SK-N-SH (cell line): ENCODE data around the gene C10orf143. TPM values are rescaled to one million over a fixed set of nuclear protein-coding genes. Genes with fewer than 3 reads are reported as not detected.

Source experiments
- CTCF ChIA-PET: fragments of 300-600, 350-600 bp; formaldehyde crosslinking; extraction: SDS; loops from one replicate; lab custom pipeline; 2021; lab: Yijun Ruan, JAX
- POLR2A ChIA-PET: fragments of 350-600 bp; sonication (Branson Sonifier 250); formaldehyde crosslinking; extraction: SDS; loops from one replicate; lab custom pipeline; 2020; ENCODE audit warnings: antibody characterized with exemption, inconsistent platforms; lab: Yijun Ruan, JAX
- DNase-seq: peaks from one replicate; pipeline ENCODE4 v3.0.0; 2012
- H2AFZ ChIP-seq: fragments of 200-600 bp; sonication (generic); 2 replicates; pipeline ENCODE4 v1.8.1; 2016; ENCODE audit warnings: antibody characterized with exemption, mild to moderate bottlenecking, low read depth
- H3F3A ChIP-seq: fragments of 200-600 bp; sonication (generic); replicated peaks from 2 replicates; pipeline ENCODE3; 2016; ENCODE audit warnings: antibody characterized with exemption, mild to moderate bottlenecking; ENCODE audit not compliant: insufficient read depth
- H3K27ac ChIP-seq, 2 experiments: fragments of 200-500 bp in 1 of 2; fragments of 200-600 bp in 1 of 2; sonication (Bioruptor generic) in 1 of 2; sonication (generic), shearing (Covaris generic) in 1 of 2; 2 replicates each; pipeline versions ENCODE4 v1.5.1 to v1.6.1; 2014 to 2016; ENCODE audit warnings: low read depth in 2 of 2, inconsistent platforms in 1 of 2, low read length in 1 of 2, mild to moderate bottlenecking in 1 of 2, mixed read lengths in 1 of 2
- H3K27me3 ChIP-seq: fragments of 200-600 bp; sonication (generic), shearing (Covaris generic); 2 replicates; pipeline ENCODE4 v1.6.1; 2016; ENCODE audit warnings: mixed run types; ENCODE audit not compliant: insufficient read depth
- H3K36me3 ChIP-seq, 2 experiments: fragments of 200-500 bp in 1 of 2; fragments of 200-600 bp in 1 of 2; sonication (Bioruptor generic) in 1 of 2; sonication (generic) in 1 of 2; replicated peaks in 1 of 2; 2 replicates each; pipeline versions ENCODE3 to v1.5.1; 2014 to 2016; ENCODE audit warnings: low read length in 1 of 2, mild to moderate bottlenecking in 1 of 2; ENCODE audit not compliant: insufficient read depth in 2 of 2, control insufficient read depth in 1 of 2
- H3K4me1 ChIP-seq, 2 experiments: fragments of 200-500 bp in 1 of 2; fragments of 200-600 bp in 1 of 2; sonication (Bioruptor generic) in 1 of 2; sonication (generic), shearing (Covaris generic) in 1 of 2; 2 replicates each; pipeline versions ENCODE4 v1.5.1 to v1.6.1; 2014 to 2016; ENCODE audit warnings: low read depth in 1 of 2, low read length in 1 of 2, mixed run types in 1 of 2; ENCODE audit not compliant: insufficient read depth in 2 of 2, control insufficient read depth in 1 of 2
- H3K4me2 ChIP-seq: fragments of 200-600 bp; sonication (generic), shearing (Covaris generic); 2 replicates; pipeline ENCODE4 v1.6.1; 2017; ENCODE audit warnings: mixed run types
- H3K4me3 ChIP-seq, 2 experiments: fragments of 200-500 bp in 1 of 2; fragments of 200-600 bp in 1 of 2; sonication (Bioruptor generic) in 1 of 2; sonication (generic), shearing (Covaris generic) in 1 of 2; 2 replicates each; pipeline versions ENCODE4 v1.5.1 to v1.8.1; 2014 to 2016; ENCODE audit warnings: low read depth in 2 of 2, inconsistent platforms in 1 of 2, low read length in 1 of 2, mild to moderate bottlenecking in 1 of 2, mixed read lengths in 1 of 2, moderate library complexity in 1 of 2
- H3K79me2 ChIP-seq: fragments of 200-600 bp; sonication (generic); 2 replicates; pipeline ENCODE4 v1.8.1; 2017; ENCODE audit warnings: mild to moderate bottlenecking; ENCODE audit not compliant: insufficient read depth
- H3K9ac ChIP-seq: fragments of 200-600 bp; sonication (generic); 2 replicates; pipeline ENCODE4 v1.6.1; 2017; ENCODE audit warnings: mixed run types
- H3K9me2 ChIP-seq: fragments of 200-600 bp; sonication (generic); 2 replicates; pipeline ENCODE4 v1.6.1; 2017; ENCODE audit warnings: mixed run types
- H3K9me3 ChIP-seq: fragments of 200-600 bp; sonication (generic); 2 replicates; pipeline ENCODE4 v1.6.1; 2017; ENCODE audit warnings: mixed run types, mild to moderate bottlenecking, moderate library complexity
- H4K20me1 ChIP-seq: fragments of 200-600 bp; sonication (generic); 2 replicates; pipeline ENCODE4 v1.6.1; 2017; ENCODE audit warnings: mild to moderate bottlenecking, mixed run types; ENCODE audit not compliant: insufficient read depth
- CHD2 ChIP-seq: fragments of 150-350 bp; IDR thresholded peaks from 2 replicates; pipeline ENCODE4 v1.6.1; 2018; ENCODE audit warnings: low read length; ENCODE audit not compliant: partially characterized antibody
- CTCF ChIP-seq: fragments of 200-600 bp; sonication (generic); IDR thresholded peaks from 2 replicates; pipeline ENCODE4 v1.6.1; 2017; ENCODE audit warnings: antibody characterized with exemption, mild to moderate bottlenecking, moderate library complexity
- ELF1 ChIP-seq: IDR thresholded peaks from 2 replicates; pipeline ENCODE4 v1.4.0; 2012
- EP300 ChIP-seq, 2 experiments: IDR thresholded peaks; 2 replicates each; pipeline versions ENCODE4 v1.4.0 to v1.6.1; 2012; ENCODE audit warnings: borderline replicate concordance in 1 of 2, low read depth in 1 of 2, low read length in 1 of 2
- FOXM1 ChIP-seq: IDR thresholded peaks from 2 replicates; pipeline ENCODE4 v1.4.0; 2012; ENCODE audit warnings: low read depth, mild to moderate bottlenecking
- GATA2 ChIP-seq: sonication (generic); formaldehyde crosslinking; IDR thresholded peaks from 2 replicates; pipeline ENCODE4 v1.5.0; 2020; ENCODE audit warnings: mild to moderate bottlenecking, missing genetic modification reagents
- MAX ChIP-seq: IDR thresholded peaks from 2 replicates; pipeline ENCODE4 v1.4.0; 2012; ENCODE audit warnings: low read depth
- MXI1 ChIP-seq: IDR thresholded peaks from 2 replicates; pipeline ENCODE4 v1.6.1; 2012; ENCODE audit warnings: mild to moderate bottlenecking, low read depth, low read length, improper control_type of control experiment
- RAD21 ChIP-seq: IDR thresholded peaks from 2 replicates; pipeline ENCODE4 v1.6.1; 2012; ENCODE audit warnings: mild to moderate bottlenecking, low read length
- RCOR1 ChIP-seq: fragments of 150-350 bp; IDR thresholded peaks from 2 replicates; pipeline ENCODE4 v1.6.1; 2017; ENCODE audit warnings: antibody characterized with exemption, low read length
- SMC3 ChIP-seq: IDR thresholded peaks from 2 replicates; pipeline ENCODE4 v1.6.1; 2012; ENCODE audit warnings: low read depth, low read length, improper control_type of control experiment
- TAF1 ChIP-seq: IDR thresholded peaks from 2 replicates; pipeline ENCODE4 v1.6.1; 2012; ENCODE audit warnings: low read depth, mild to moderate bottlenecking, low read length, moderate library complexity, borderline replicate concordance
- TEAD4 ChIP-seq: IDR thresholded peaks from 2 replicates; pipeline ENCODE4 v1.4.0; 2012; ENCODE audit warnings: mild to moderate bottlenecking, borderline replicate concordance; ENCODE audit not compliant: insufficient read depth
- YY1 ChIP-seq: IDR thresholded peaks from 2 replicates; pipeline ENCODE4 v1.4.0; 2012; ENCODE audit warnings: low read depth, mild to moderate bottlenecking
- WGBS: methylation state at CpG from one replicate; pipeline ENCODE4 v1.1.6; 2017; ENCODE audit warnings: low lambda C conversion rate; 5-methylcytosine and 5-hydroxymethylcytosine counted together
- polyA plus RNA-seq, 3 experiments: library from polyadenylated mRNA; depleted of rRNA; stranded (reverse); fragments of >200 nt; gene quantifications; 2 replicates each; pipeline ENCODE4 v1.2.3, GENCODE V29; 2012
- TF ChIP-seq, protein P1 (sequence below): fragments of 150-350 bp; IDR thresholded peaks from 2 replicates; pipeline ENCODE4 v1.6.1; 2017; ENCODE audit warnings: antibody characterized with exemption, low read length, low read depth, borderline replicate concordance

The C10orf143 gene
- polyA plus RNA-seq, 1 of the 3 experiments (the other 2 are of a cell fraction), result 2.2 TPM

DNA sequence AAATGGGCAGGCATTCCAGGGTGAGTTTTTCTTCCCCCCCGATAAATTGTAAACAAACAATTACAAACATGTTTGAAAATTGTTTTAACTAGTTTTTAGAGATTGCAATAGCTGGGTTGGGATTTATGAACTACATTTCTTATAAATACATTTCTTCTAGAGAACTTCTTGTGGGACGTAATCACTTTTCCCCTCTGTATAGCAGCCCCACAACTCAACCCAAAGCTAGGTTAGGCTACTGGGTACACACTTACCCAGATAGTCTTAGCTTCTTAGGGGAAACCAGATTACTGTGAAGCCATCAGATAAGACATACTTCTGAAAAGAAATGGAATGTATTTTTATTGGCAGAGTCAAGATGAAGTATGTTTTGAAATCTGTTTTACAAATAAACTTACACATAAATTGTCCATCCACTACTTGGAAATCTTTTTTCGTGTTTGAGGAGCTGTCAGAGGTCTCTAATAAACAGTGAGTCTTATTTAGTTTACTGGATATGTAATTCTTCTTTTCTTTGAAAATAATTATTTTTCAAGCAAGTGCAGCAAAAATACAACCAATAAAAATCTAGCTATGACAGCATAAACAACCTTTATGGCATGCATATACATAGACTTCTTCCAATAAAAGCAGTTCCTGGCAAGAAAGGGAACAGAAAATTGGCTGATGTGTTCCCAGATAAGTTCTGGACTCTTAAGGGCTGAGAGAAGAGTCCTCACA is 17.6 kb upstream of the C10orf143 start (continued):
- no peak for TF ChIP-seq MAX
- TF ChIP-seq RAD21, result no peak
- TF ChIP-seq TEAD4, result no peak
- TF ChIP-seq SMC3, result no peak
- TF ChIP-seq CTCF, result no peak
- no peak for TF ChIP-seq FOXM1
- TF ChIP-seq ELF1, result no peak
- no peak; the same call in 1 of the 2 replicates for TF ChIP-seq RCOR1
- TF ChIP-seq EP300 (IDR thresholded peaks at IDR 0.05; ENCODE audit: borderline replicate concordance in 1 of 2, low read depth in 1 of 2, low read length in 1 of 2), result no peak
- no peak for TF ChIP-seq YY1

DNA sequence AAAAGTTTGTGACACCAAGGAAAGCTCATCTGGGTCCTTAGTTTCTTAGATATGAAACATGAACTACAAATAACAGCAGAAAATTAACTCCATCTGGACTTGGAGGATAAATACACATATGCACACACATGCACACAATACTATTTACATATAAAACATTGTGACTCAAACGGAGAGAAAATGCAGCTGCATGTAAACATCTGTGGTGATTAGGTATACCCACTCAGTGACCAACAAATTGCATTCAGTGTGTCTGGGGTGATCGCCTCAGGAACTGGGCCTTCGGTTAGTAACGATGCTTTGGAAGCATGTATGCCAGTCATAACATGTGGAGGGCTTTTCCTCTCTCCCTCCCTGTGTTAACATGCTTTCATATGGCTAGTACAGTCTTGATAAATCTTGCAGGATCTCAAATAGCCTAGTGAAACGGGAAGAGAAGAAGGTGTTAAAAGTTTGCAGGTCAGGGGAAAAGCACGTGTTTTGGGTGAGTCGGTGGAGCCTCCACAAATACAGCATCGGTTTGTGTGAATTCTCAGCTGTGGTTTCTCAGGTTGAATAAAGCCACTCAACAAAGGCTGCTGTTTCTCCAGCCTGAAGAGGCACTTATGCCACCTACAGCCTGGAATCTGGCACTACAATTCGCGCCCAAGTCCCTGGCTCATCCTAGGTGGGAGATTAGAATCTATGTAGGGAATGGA is 16.9 kb upstream of the C10orf143 start:
- peak; percentile 80 for TF ChIP-seq RAD21
- TF ChIP-seq, protein P1, sequence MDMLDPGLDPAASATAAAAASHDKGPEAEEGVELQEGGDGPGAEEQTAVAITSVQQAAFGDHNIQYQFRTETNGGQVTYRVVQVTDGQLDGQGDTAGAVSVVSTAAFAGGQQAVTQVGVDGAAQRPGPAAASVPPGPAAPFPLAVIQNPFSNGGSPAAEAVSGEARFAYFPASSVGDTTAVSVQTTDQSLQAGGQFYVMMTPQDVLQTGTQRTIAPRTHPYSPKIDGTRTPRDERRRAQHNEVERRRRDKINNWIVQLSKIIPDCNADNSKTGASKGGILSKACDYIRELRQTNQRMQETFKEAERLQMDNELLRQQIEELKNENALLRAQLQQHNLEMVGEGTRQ, result no peak
- TF ChIP-seq GATA2 (CRISPR knock-in tag), result peak; percentile 73
- peak; percentile 53 for TF ChIP-seq SMC3
- peak; percentile 68; the same call in 1 of the 2 replicates for TF ChIP-seq TEAD4
- peak; percentile 62; the same call in 1 of the 2 replicates for TF ChIP-seq MXI1
- peak; percentile 52 for TF ChIP-seq CHD2
- no peak for TF ChIP-seq TAF1
- peak; percentile 85 for TF ChIP-seq CTCF
- Histone ChIP-seq H3K79me2 (no peaks in the 10 kb centered on the region), H3K27me3 (no peaks in the 10 kb centered on the region), H4K20me1 (no peaks in the 10 kb centered on the region), H3K4me1 (peaks cover 4 to 5% of the 10 kb centered on the region in 2 experiments; a peak in 1 of 4 replicates), H2AFZ (peak overlapping the region; percentile 54; the same call in 1 of the 2 replicates), H3F3A (no peaks in the 10 kb centered on the region), H3K9me3 (no peaks in the 10 kb centered on the region), H3K36me3 (no peaks in the 10 kb centered on the region), H3K4me2 (no peak overlapping the region), H3K9ac (no peak overlapping the region), H3K27ac (no peak overlapping the region), H3K9me2 (no peaks in the 10 kb centered on the region), H3K4me3 (peak overlapping the region in 1 of 2 experiments; percentile 1; a peak in 1 of 4 replicates)
- ChIA-PET CTCF (interaction anchor here (0.8 to 4.2 kb wide), 17 partner anchors 10 to 1571 kb away, joined by 3 to 38 read pairs (median 4); partner anchors contain the start of genes C10orf143 and GLRX3), POLR2A (interaction anchor here (1.0 to 2.2 kb wide), 2 partner anchors 9 to 17 kb away, joined by 5 to 9 read pairs; partner anchors contain the start of genes C10orf143 and GLRX3)
- DNase-seq, result peak; percentile 91
- WGBS, result 8% methylated on average over 10 of the region's 10 CpGs
